GM12873 (cell line): Measurements from ENCODE around the gene GPR12.

Experiments
- TF ChIP-seq, protein P1 (sequence below): IDR thresholded peaks from 2 replicates; pipeline ENCODE4 v1.5.1; 2012; ENCODE audit warnings: low read depth, mild to moderate bottlenecking, moderate library complexity, low read length, control low read depth; ENCODE audit not compliant: insufficient read depth; ENCODE audit errors: missing control alignments

Gene GPR12

DNA sequence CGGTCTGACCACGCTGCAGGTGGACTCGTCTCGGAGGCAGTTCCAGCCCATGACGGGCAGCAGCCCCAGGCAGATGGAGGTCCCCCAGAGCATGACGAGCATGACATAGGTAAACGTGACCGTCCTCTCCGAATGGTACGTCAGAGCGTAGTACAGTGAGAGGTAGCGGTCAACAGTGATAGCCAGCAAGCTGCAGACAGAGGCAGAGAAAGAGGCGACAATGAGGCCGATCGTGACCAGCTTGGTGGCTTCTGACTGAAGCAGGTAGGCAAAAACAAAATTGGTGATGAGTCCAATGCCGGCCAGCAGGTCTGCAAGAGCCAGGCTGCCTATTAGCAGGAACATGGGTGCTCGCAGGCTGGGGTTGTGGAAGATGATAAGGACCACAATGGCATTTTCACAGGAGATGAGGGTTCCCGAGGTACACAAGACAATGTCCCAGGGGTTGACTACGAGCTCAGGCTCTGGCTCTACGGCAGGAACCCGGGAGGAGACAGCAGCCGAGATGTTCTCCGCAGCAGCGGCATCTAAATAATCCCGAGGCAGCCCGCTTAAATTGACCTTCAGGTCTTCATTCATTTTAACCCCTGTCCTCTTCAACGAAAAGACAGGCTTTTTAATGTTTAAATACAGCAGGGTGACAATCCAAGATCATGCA lies 1.2 kb downstream of the GPR12 start:
- TF ChIP-seq, protein P1, sequence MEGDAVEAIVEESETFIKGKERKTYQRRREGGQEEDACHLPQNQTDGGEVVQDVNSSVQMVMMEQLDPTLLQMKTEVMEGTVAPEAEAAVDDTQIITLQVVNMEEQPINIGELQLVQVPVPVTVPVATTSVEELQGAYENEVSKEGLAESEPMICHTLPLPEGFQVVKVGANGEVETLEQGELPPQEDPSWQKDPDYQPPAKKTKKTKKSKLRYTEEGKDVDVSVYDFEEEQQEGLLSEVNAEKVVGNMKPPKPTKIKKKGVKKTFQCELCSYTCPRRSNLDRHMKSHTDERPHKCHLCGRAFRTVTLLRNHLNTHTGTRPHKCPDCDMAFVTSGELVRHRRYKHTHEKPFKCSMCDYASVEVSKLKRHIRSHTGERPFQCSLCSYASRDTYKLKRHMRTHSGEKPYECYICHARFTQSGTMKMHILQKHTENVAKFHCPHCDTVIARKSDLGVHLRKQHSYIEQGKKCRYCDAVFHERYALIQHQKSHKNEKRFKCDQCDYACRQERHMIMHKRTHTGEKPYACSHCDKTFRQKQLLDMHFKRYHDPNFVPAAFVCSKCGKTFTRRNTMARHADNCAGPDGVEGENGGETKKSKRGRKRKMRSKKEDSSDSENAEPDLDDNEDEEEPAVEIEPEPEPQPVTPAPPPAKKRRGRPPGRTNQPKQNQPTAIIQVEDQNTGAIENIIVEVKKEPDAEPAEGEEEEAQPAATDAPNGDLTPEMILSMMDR = no peak

GRCh38 chr13:26758496-26759157 lies 2.0 kb downstream of the GPR12 start:
- TF ChIP-seq, protein P1 = no peak

DNA sequence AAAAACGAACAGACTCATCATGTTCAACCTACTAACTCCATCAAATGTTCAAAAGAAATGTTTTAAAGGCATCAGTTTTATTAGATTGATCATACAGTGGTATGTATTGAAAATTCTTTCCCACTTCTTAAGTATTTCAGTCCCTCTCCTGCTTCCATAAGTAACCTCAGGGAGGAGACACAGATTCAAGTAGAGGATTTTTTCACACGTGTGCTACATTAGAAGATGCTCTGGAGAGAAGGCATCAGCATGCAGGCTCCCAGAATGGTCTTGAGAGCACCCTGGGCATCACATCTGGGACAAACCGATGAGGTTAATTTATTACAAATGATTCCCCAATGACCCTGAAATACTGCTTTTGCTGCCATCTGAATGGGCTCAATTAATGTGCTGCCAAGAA lies 3.6 kb downstream of the GPR12 start:
- TF ChIP-seq, protein P1 = no peak

DNA sequence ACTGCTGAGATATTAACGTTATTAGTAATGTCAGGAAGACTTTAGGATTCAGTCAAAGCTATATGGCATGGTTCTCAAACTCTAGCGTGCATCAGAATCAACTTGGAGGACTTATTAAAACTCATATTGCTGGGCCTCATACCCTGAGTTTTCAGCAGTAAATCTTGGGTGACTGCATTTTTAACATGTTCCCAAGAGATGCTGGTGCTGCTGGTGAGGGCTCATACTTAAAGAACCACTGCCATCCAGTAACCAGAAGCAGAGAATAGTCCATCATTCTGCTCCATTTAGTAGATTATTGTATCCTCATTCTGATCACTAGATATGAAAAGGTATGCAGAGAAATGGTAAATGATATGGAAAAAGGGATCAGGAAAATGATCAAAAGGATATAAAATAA lies 7.9 kb downstream of the GPR12 start:
- TF ChIP-seq, protein P1 = no peak

DNA sequence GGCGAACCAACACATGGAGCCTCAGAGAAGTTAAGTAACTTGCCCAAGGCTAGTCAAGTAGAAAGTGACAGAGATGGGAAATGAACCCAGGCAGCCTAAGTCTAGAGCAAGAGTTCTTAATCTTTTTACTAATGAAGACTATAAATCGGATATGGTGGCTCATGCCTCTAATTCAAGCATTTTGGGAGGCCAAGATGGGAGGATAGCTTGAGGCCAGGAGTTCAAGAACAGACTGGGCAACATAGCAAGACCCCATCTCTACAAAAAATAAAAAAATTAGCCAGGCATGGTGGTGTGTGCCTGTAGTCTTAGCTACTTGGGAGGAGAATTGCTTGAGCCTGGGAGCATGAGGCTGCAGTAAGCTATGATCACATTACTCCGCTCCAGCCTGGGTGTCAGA lies 10.7 kb downstream of the GPR12 start:
- TF ChIP-seq, protein P1 = no peak

GRCh38 chr13:26749285-26749684 lies 11.3 kb downstream of the GPR12 start:
- TF ChIP-seq, protein P1 = no peak

GRCh38 chr13:26747706-26748105 lies 12.9 kb downstream of the GPR12 start:
- TF ChIP-seq, protein P1 = no peak
